CD14-positive monocyte (primary cell): ENCODE measurements around the gene CYSLTR2. TPM values are rescaled to one million over a fixed set of nuclear protein-coding genes. Genes with fewer than 3 reads are reported as not detected.

Experiments
- DNase-seq, 3 donors: peaks; one replicate each; pipeline ENCODE4 v3.0.0-alpha.2; 2011 to 2022
- H2AFZ ChIP-seq: 2 replicates; pipeline ENCODE4 v1.6.0; 2012; ENCODE audit warnings: mild to moderate bottlenecking, low read depth, low read length, inconsistent platforms; ENCODE audit not compliant: insufficient read depth, poor library complexity, severe bottlenecking
- H3K27ac ChIP-seq, 2 donors: 1 replicate in 1 of 2; 2 replicates in 1 of 2; pipeline ENCODE4 v1.5.1; 2012 to 2013; ENCODE audit warnings: low read length in 2 of 2, control low read depth in 1 of 2, inconsistent platforms in 1 of 2, low read depth in 1 of 2, mild to moderate bottlenecking in 1 of 2
- H3K27me3 ChIP-seq, 2 donors: one replicate each; pipeline versions ENCODE4 v1.6.0 to v1.6.1; 2011 to 2013; ENCODE audit warnings: low read length in 2 of 2; ENCODE audit not compliant: control insufficient read depth in 2 of 2, insufficient read depth in 2 of 2
- H3K36me3 ChIP-seq, 2 donors: replicated peaks in 1 of 2; 1 replicate in 1 of 2; 2 replicates in 1 of 2; pipeline versions ENCODE4 v1.5.1 to v1.6.1; 2012 to 2013; ENCODE audit warnings: low read length in 2 of 2, control low read depth in 1 of 2, inconsistent platforms in 1 of 2, mild to moderate bottlenecking in 1 of 2; ENCODE audit not compliant: insufficient read depth in 2 of 2, control insufficient read depth in 1 of 2
- H3K4me1 ChIP-seq, 2 donors: 1 replicate in 1 of 2; 2 replicates in 1 of 2; pipeline versions ENCODE4 v1.5.1 to v1.6.1; 2012 to 2013; ENCODE audit warnings: low read length in 2 of 2, control low read depth in 1 of 2, inconsistent platforms in 1 of 2, mild to moderate bottlenecking in 1 of 2, moderate library complexity in 1 of 2; ENCODE audit not compliant: insufficient read depth in 2 of 2, control insufficient read depth in 1 of 2
- H3K4me2 ChIP-seq: replicated peaks from 2 replicates; pipeline ENCODE3; 2012; ENCODE audit warnings: low read length, moderate library complexity, mild to moderate bottlenecking; ENCODE audit not compliant: poor library complexity, severe bottlenecking; ENCODE audit errors: extremely low read depth
- H3K4me3 ChIP-seq, 3 experiments: fragments of 200-600 bp in 1 of 3; sonication (generic) in 1 of 3; replicated peaks in 1 of 3; 1 replicate in 2 of 3; 2 replicates in 1 of 3; pipeline ENCODE4 v1.5.1; 2011 to 2013; ENCODE audit warnings: low read length in 3 of 3, mild to moderate bottlenecking in 3 of 3, control low read depth in 2 of 3, low read depth in 2 of 3, inconsistent platforms in 1 of 3, moderate library complexity in 1 of 3
- H3K79me2 ChIP-seq: 2 replicates; pipeline ENCODE4 v1.6.0; 2012; ENCODE audit warnings: mild to moderate bottlenecking, control low read depth, inconsistent platforms, low read length, moderate library complexity; ENCODE audit not compliant: insufficient read depth
- H3K9ac ChIP-seq: 2 replicates; pipeline ENCODE4 v1.6.0; 2017; ENCODE audit warnings: low read length, mild to moderate bottlenecking; ENCODE audit not compliant: insufficient read depth, poor library complexity, severe bottlenecking
- H3K9me3 ChIP-seq, 2 donors: replicated peaks in 1 of 2; 1 replicate in 1 of 2; 2 replicates in 1 of 2; pipeline versions ENCODE4 v1.5.1 to v1.6.1; 2012 to 2013; ENCODE audit warnings: low read length in 2 of 2, control low read depth in 1 of 2; ENCODE audit not compliant: control insufficient read depth in 1 of 2, insufficient read depth in 1 of 2
- H4K20me1 ChIP-seq: 2 replicates; pipeline ENCODE4 v1.6.0; 2012; ENCODE audit warnings: mild to moderate bottlenecking, low read length, control low read depth, moderate library complexity; ENCODE audit not compliant: insufficient read depth
- H3K27ac Mint-ChIP-seq, 7 donors: one replicate each; pipeline ENCODE4 v1.8.0; 2020; ENCODE audit warnings: mild to moderate bottlenecking in 7 of 7, mixed read lengths in 7 of 7, moderate library complexity in 6 of 7, inconsistent platforms in 2 of 7
- H3K27me3 Mint-ChIP-seq, 3 donors: one replicate each; pipeline ENCODE4 v1.8.0; 2021 to 2022; ENCODE audit warnings: low read depth in 3 of 3, mild to moderate bottlenecking in 3 of 3, mixed read lengths in 3 of 3, moderate library complexity in 3 of 3, inconsistent platforms in 1 of 3
- H3K36me3 Mint-ChIP-seq, 2 donors: one replicate each; pipeline ENCODE4 v1.8.0; 2020; ENCODE audit warnings: mixed read lengths in 2 of 2, inconsistent platforms in 1 of 2, mild to moderate bottlenecking in 1 of 2
- H3K4me1 Mint-ChIP-seq: one replicate; pipeline ENCODE4 v1.8.0; 2020; ENCODE audit warnings: mild to moderate bottlenecking, mixed read lengths
- H3K4me3 Mint-ChIP-seq, 2 donors: one replicate each; pipeline ENCODE4 v1.8.0; 2020; ENCODE audit warnings: mild to moderate bottlenecking in 2 of 2, mixed read lengths in 2 of 2, moderate library complexity in 1 of 2
- H3K9me3 Mint-ChIP-seq, 7 donors: one replicate each; pipeline ENCODE4 v1.8.0; 2020 to 2022; ENCODE audit warnings: mixed read lengths in 7 of 7, mild to moderate bottlenecking in 6 of 7, moderate library complexity in 6 of 7, inconsistent platforms in 2 of 7
- CTCF ChIP-seq: fragments of 200-600 bp; IDR thresholded peaks from one replicate; pipeline ENCODE4 v1.8.0; 2022; ENCODE audit warnings: antibody characterized with exemption, mild to moderate bottlenecking
- WGBS: methylation state at CpG from one replicate; pipeline ENCODE4 v1.1.5; 2013; ENCODE audit warnings: missing lambda C conversion rate; ENCODE audit not compliant: insufficient coverage; 5-methylcytosine and 5-hydroxymethylcytosine counted together
- intact Hi-C, 2 donors: fragments of 100-400 bp; cut with micrococcal nuclease; formaldehyde crosslinking; loops; one replicate each; pipeline versions ENCODE4 v1.15.0 to v1.15.1; 2023
- polyA plus RNA-seq, 3 donors: library from polyadenylated mRNA; depleted of rRNA in 1 of 3; unstranded in 2 of 3; stranded (reverse) in 1 of 3; fragments of 300-500 nt in 2 of 3; fragments of >200 nt in 1 of 3; fragmentation: Illumina TruSeq in 2 of 3; gene quantifications; 1 replicate in 2 of 3; 2 replicates in 1 of 3; pipeline ENCODE4 v1.2.3, GENCODE V29; 2012 to 2021

The CYSLTR2 gene
- polyA plus RNA-seq, 3 donors: 1.9 to 6.5 (median 4.1) TPM

GRCh38 chr13:48652851-48653471 lies 768 bp upstream of the CYSLTR2 start:
- H3K4me1 Mint-ChIP-seq: peaks cover 69% of the 10 kb centered on the region
- DNase-seq: peak; percentile 39 to 49 (median 46)
- no peaks in the 10 kb centered on the region for H3K27me3 ChIP-seq
- intact Hi-C loops: loop anchor here in 1 of 2 donors (10.0 kb wide), 1 partner anchor 82 kb away; no protein-coding TSS in a partner anchor
- H3K36me3 ChIP-seq: no peaks in the 10 kb centered on the region
- no peaks in the 10 kb centered on the region for H4K20me1 ChIP-seq
- peaks cover 0 to 5% (median 0%) of the 10 kb centered on the region in 7 donors for H3K9me3 Mint-ChIP-seq
- H3K36me3 Mint-ChIP-seq: peaks cover 0 to 4% of the 10 kb centered on the region in 2 donors
- no peaks in the 10 kb centered on the region for H3K79me2 ChIP-seq
- peaks cover 57 to 59% of the 10 kb centered on the region in 2 donors for H3K4me1 ChIP-seq
- H3K4me3 Mint-ChIP-seq: peak overlapping the region; percentile 53 to 76
- H3K9me3 ChIP-seq: no peaks in the 10 kb centered on the region
- H3K27ac ChIP-seq: peak overlapping the region; percentile 79 to 95
- 58% methylated on average over 3 of the region's 3 CpGs for WGBS
- peak overlapping the region; percentile 4 for H2AFZ ChIP-seq
- H3K9ac ChIP-seq: peak overlapping the region; percentile 56
- peak overlapping the region; percentile 73 for H3K4me2 ChIP-seq
- H3K4me3 ChIP-seq: peak overlapping the region in 1 of 3 experiments; percentile 76
- H3K27ac Mint-ChIP-seq: peak overlapping the region; percentile 92 to 100 (median 99)
- H3K27me3 Mint-ChIP-seq: peaks cover 0 to 2% (median 0%) of the 10 kb centered on the region in 3 donors
- TF ChIP-seq CTCF: no peak

GRCh38 chr13:48654511-48654910 lies 782 bp downstream of the CYSLTR2 start:
- H3K4me1 Mint-ChIP-seq: peaks cover 66% of the 10 kb centered on the region
- Histone ChIP-seq H2AFZ (no peak overlapping the region), H3K27ac (peak overlapping the region; percentile 79 to 95), H3K4me1 (peaks cover 59 to 61% of the 10 kb centered on the region in 2 donors), H3K79me2 (no peaks in the 10 kb centered on the region), H3K9ac (peak overlapping the region; percentile 64), H3K27me3 (no peaks in the 10 kb centered on the region), H3K4me3 (peak overlapping the region; percentile 42 to 91 (median 76)), H3K4me2 (peak overlapping the region; percentile 73), H3K36me3 (no peaks in the 10 kb centered on the region), H4K20me1 (no peaks in the 10 kb centered on the region), H3K9me3 (no peaks in the 10 kb centered on the region)
- WGBS: no CpG with 5 or more reads among the region's 1 CpG
- H3K27me3 Mint-ChIP-seq: no peaks in the 10 kb centered on the region
- H3K4me3 Mint-ChIP-seq: peak overlapping the region; percentile 75 to 90
- DNase-seq: no peak
- no peak for TF ChIP-seq CTCF
- peaks cover 0 to 5% (median 0%) of the 10 kb centered on the region in 7 donors for H3K9me3 Mint-ChIP-seq
- intact Hi-C loops: loop anchor here in 1 of 2 donors (10.0 kb wide), 1 partner anchor 80 kb away; no protein-coding TSS in a partner anchor
- H3K27ac Mint-ChIP-seq: peak overlapping the region; percentile 92 to 100 (median 99)
- H3K36me3 Mint-ChIP-seq: peaks cover 4 to 9% of the 10 kb centered on the region in 2 donors
